ENCODE results near the gene MZT2A. TPM values are rescaled to one million over a fixed set of nuclear protein-coding genes. Genes with fewer than 3 reads are reported as not detected.
"Not testable (repeated sequence)": the region's sequence is repeated elsewhere in the genome, so short reads cannot be mapped to it uniquely, and the experiment has no call there.

Gene MZT2A
- total and polyA plus RNA-seq, 8 donors, result 32.2 to 67.5 (median 45.1) TPM

DNA sequence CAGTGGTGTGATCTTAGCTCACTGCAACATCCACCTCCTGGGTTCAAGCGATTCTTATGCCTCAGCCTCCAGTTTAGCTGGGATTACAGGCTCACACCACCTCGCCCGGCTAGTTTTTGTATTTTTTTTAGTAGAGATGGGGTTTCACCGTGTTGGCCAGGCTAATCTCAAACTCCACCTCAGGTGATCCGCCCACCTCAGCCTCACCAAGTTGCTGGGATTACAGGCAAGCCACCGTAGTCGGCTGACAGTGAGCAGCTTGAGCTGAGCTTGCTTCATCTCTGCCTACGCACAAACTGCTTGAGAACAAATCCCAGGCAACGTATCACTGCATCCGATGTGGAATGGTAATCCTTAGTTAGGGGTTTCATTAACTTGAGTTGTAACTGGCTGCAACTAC is 24.5 kb downstream of the MZT2A start:
- H3K4me3 ChIP-seq; H3K36me3 ChIP-seq; H3K4me1 ChIP-seq; H3K27ac ChIP-seq; ATAC-seq; intact Hi-C loops (cut with DNase I); H3K9me3 ChIP-seq; DNase-seq; H3K27me3 ChIP-seq: not testable (repeated sequence)

DNA sequence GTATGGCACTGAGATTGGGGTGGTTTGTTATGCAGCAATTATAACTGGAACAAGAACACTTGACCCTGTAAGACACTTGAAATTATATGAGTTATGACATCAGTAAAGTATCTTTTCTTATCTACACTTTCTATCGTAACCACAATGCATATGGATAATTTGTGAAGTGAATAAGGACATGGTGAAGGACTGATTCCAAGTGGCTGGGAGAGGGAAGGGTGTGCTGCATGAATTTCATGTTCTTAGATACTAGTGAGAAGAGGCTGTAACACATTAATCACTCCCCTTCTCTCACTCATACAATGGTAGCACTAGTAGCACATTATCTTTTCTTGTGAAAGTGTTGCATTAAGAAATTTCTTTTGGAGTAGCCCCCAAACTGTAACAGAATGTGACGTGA is 37.3 kb downstream of the MZT2A start:
- H3K27ac ChIP-seq; H3K4me1 ChIP-seq; DNase-seq; H3K9me3 ChIP-seq; ATAC-seq; intact Hi-C loops (cut with DNase I); H3K36me3 ChIP-seq; H3K4me3 ChIP-seq: not testable (repeated sequence)
- peaks cover 6 to 20% of the 10 kb centered on the region in 2 donors for H3K27me3 ChIP-seq

DNA sequence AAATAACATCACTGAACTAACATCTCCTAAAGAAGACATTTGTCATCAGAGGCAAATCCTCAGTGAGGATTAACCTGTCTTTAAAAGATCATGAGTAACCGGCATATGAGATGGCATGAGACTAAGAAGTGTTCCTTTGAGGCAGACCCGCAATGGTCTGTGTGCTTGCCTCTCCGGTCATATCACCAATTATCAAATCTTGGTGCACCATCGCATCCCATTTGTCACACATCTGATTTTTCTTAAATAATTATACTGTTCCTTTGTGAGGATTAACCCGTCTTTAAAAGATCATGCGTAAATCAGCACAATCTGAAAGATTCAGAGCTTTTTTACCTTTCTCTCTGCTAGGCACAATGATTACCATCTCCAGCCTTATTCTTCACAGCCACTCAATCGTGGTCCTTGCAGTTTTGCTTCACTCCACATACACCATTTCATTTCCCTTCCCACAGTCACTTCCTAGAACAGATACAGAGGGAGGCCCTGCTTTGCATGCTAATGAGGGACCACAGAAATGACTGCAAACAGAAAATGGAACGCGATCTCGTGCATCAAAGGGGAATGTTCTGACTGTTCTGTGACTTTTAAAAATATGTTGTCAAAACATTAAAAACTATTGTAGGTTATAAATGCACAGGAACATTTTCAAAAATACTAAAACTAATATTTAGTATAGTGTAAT is 40.8 kb downstream of the MZT2A start:
- H3K27ac ChIP-seq; ATAC-seq; DNase-seq; H3K9me3 ChIP-seq; H3K4me1 ChIP-seq; intact Hi-C loops (cut with DNase I); H3K4me3 ChIP-seq; H3K27me3 ChIP-seq; H3K36me3 ChIP-seq: not testable (repeated sequence)

DNA sequence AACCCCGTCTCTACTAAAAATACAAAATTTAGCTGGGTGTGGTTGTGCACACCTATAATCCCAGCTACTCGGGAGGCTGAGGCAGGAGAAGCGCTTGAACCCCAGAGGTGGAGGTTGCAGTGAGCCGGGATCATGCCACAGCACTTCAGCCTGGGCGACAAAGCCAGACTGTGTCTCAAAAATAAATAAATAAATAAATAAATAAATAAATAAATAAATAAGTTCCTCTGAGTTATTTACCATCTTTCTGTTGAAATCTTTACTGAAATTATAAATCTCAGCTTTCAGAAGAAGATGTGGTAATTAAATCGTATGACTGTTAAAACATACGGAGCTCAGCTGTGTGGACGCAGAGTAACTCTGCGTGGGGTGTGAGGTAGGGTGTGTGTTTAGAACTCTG is 44.2 kb downstream of the MZT2A start:
- DNase-seq, ATAC-seq, H3K9me3 ChIP-seq: not testable (repeated sequence)

DNA sequence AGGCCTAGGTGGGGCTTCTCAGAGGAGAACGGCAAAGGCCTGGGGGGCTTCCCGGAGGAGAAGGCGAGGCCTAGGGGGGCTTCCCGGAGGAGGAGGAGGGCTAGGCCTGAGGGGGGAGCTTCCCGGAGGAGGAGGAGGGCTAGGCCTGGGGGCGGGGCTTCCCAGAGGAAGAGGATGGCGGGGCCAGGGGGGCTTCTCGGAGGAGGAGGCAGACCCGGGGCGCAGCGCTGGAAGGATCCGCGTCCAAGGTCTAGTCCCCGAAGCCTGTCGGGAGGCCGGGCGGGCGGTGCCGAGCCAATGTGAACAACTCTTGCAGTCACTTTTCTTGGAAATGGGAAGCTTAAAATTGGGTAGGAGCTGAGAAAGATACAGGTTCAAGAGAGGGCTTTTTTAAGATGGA is 46.3 kb downstream of the MZT2A start:
- DNase-seq, result peak in 1 of 4 donors; percentile 73
- Histone ChIP-seq H3K36me3 (no peaks in the 10 kb centered on the region), H3K27ac (no peak overlapping the region), H3K27me3 (peaks cover 0 to 9% of the 10 kb centered on the region in 2 donors), H3K4me3 (no peak overlapping the region), H3K4me1 (no peaks in the 10 kb centered on the region), H3K9me3 (no peaks in the 10 kb centered on the region)
- ATAC-seq, result no peak
- TF ChIP-seq, protein P1, sequence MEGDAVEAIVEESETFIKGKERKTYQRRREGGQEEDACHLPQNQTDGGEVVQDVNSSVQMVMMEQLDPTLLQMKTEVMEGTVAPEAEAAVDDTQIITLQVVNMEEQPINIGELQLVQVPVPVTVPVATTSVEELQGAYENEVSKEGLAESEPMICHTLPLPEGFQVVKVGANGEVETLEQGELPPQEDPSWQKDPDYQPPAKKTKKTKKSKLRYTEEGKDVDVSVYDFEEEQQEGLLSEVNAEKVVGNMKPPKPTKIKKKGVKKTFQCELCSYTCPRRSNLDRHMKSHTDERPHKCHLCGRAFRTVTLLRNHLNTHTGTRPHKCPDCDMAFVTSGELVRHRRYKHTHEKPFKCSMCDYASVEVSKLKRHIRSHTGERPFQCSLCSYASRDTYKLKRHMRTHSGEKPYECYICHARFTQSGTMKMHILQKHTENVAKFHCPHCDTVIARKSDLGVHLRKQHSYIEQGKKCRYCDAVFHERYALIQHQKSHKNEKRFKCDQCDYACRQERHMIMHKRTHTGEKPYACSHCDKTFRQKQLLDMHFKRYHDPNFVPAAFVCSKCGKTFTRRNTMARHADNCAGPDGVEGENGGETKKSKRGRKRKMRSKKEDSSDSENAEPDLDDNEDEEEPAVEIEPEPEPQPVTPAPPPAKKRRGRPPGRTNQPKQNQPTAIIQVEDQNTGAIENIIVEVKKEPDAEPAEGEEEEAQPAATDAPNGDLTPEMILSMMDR (IDR thresholded peaks at IDR 0.05), result no peak
- intact Hi-C loops (cut with DNase I), result no loop called here

More for the DNA sequence above, 44.2 kb downstream of the MZT2A start:
- H3K4me1 ChIP-seq; H3K27ac ChIP-seq; H3K27me3 ChIP-seq; intact Hi-C loops (cut with DNase I); H3K4me3 ChIP-seq; H3K36me3 ChIP-seq: not testable (repeated sequence)

DNA sequence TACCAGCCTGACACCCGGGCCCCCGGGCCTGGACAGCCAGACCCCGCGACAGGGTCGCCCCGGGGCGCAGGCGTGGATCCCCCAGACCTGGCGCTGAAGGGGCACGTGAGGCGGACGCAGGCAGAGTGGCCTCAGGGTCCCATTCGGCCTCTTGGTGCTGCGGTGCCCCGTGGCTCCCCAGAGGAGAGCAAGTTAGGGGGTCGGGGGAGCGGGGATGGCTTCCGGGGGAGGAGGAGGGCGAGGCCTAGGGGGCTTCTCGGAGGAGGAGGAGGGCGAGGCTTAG is 46.7 kb downstream of the MZT2A start:
- H3K27me3 ChIP-seq; intact Hi-C loops (cut with DNase I); H3K4me3 ChIP-seq; H3K27ac ChIP-seq; H3K4me1 ChIP-seq; H3K9me3 ChIP-seq; H3K36me3 ChIP-seq; ATAC-seq: not testable (repeated sequence)
- peak in 1 of 4 donors; percentile 72 for DNase-seq

DNA sequence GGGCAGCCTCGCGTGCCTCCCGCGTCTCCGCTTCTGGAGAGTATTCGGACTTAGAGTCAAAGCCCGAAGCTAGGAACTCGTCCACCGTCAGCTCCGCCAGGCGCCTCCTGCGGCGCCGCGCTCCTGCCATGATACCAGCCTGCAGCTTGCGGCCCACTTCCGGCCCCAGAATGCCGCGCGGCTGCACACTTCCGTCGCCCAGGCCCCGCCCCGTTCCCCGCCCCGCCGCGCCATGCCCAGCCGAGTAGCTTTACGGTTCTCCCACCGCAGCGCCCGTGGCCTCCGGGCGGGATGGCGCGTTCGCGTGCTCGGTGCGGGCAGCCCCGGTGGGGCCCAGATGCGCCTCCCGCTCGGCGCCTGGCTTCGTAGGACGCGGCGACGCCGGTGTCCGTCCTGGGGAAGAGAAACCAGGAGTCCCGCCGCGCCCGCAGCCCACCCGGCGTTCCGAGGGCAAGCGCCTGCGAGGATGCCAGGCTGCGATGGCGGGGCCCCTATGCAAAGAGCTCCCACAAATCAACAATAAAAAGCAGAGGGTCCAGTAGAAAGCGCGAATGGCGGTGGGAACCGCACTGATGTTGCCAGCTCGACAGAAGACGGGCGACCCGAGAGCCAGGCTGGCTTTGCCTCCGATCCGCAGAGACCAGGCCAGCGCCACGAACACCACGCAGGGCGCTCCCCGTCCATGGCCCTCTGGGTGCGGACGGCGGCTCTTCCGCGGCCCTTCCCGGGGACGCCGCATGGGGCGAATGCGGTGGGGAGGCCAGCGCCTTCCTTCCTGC is 47.3 kb downstream of the MZT2A start:
- H3K27ac ChIP-seq; H3K4me3 ChIP-seq; DNase-seq; H3K27me3 ChIP-seq; ATAC-seq; H3K36me3 ChIP-seq; intact Hi-C loops (cut with DNase I); H3K9me3 ChIP-seq; H3K4me1 ChIP-seq: not testable (repeated sequence)

DNA sequence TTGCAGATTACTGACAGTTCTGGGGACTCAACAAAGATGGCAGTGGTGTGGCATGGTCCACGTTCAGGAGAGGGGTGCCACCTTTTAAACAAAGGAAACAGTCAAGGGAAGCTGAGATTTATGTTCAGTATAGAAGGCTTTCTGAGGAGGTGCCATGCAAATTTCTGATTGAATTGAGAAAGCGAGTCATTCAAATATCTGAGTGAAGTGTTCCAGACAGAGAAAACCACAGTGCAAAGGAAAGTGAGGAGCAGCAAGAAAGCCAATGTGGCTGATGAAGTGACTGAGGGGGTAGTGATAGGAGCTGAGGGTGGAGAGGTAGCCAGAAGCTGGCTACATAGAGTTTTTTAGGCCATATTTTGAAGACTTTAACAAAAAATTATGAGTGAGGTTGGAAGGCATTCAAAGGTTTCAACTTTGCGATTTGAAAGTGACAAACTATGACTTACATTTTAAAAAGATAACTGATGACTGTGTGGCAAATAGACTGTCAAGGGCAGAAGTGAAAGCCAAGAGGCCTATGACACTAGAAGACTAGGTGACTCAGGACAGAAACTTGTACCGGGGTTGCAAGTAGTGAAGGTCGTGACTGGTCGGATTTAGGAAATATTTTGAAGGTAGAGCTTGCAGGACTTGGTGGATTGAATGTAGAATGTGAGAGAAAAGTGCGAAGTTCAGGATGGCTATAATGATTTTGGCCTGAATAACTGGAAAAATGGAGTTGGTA is 51.3 kb downstream of the MZT2A start:
- intact Hi-C loops (cut with DNase I), result not testable (repeated sequence)

More for the DNA sequence above, 51.3 kb downstream of the MZT2A start:
- DNase-seq, H3K4me1 ChIP-seq, H3K36me3 ChIP-seq, H3K27ac ChIP-seq, ATAC-seq, H3K9me3 ChIP-seq, H3K4me3 ChIP-seq, H3K27me3 ChIP-seq: not testable (repeated sequence)

Small RNA genes lying within 50 kb of the gene (microRNA-seq; reads per million reads assigned to microRNA genes)
- 0 reads per million in 2 donors for gene MIR4784

Other genes with a start within 250 kb of the MZT2A start
- not detected for gene RAB6D, start 128.2 kb downstream of the MZT2A start, total RNA-seq
- 1 to 10 TPM; 1.5 to 2.5 (median 2.1) TPM for gene RAB6D, start 128.2 kb downstream of the MZT2A start, polyA plus RNA-seq (ENCODE audit: insufficient read length in 6 of 6)
- gene TUBA3D, start 16.3 kb downstream of the MZT2A start, total RNA-seq, result not detected
- 1 to 10 TPM in 5 of 6 donors, under 1 TPM in 1; 0.86 to 1.5 (median 1.2) TPM for gene TUBA3D, start 16.3 kb downstream of the MZT2A start, polyA plus RNA-seq (ENCODE audit: insufficient read length in 6 of 6)
- gene CCDC74A, start 35.5 kb upstream of the MZT2A start, total RNA-seq, result 1 to 10 TPM; 2.7 to 4.4 TPM
- 10 to 100 TPM in 1 of 6 donors, 1 to 10 TPM in 5; 6.2 to 10.6 (median 9.1) TPM for gene CCDC74A, start 35.5 kb upstream of the MZT2A start, polyA plus RNA-seq (ENCODE audit: insufficient read length in 6 of 6)

Measured in left lung (tissue), 10 donors.